GM18858 (cell line): ENCODE measurements around the gene UTF1.
"Not testable (repeated sequence)": the region's sequence is repeated elsewhere in the genome, so short reads cannot be mapped to it uniquely, and the experiment has no call there.

Source experiments
- ATAC-seq: cut with Tn5 transposase; IDR thresholded peaks from one replicate; pipeline ENCODE4 v1.9.1; 2021; ENCODE audit not compliant: unreplicated experiment

The UTF1 gene

DNA sequence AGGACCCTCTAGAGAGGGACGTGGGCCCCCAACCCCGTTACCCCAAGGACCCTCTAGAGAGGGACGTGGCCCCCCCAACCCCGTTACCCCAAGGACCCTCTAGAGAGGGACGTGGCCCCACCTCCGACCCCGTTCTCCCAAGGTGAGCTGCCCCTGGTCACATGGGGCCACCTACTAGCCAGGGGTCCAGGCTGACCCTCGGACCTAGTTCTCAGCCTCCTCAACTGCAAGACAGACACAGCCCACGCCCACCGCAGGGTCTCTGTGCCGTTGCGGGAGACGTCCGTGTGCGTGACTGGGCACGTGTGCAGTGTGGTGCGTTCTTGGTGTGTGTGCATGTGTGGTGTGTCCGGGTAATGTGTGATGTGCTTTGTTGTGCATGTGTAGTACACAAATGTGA lies 21.6 kb upstream of the UTF1 start:
- no peak for ATAC-seq

GRCh38 chr10:133209117-133209516 lies 20.9 kb upstream of the UTF1 start:
- ATAC-seq = no peak

GRCh38 chr10:133209641-133210040 lies 20.4 kb upstream of the UTF1 start:
- ATAC-seq = no peak

DNA sequence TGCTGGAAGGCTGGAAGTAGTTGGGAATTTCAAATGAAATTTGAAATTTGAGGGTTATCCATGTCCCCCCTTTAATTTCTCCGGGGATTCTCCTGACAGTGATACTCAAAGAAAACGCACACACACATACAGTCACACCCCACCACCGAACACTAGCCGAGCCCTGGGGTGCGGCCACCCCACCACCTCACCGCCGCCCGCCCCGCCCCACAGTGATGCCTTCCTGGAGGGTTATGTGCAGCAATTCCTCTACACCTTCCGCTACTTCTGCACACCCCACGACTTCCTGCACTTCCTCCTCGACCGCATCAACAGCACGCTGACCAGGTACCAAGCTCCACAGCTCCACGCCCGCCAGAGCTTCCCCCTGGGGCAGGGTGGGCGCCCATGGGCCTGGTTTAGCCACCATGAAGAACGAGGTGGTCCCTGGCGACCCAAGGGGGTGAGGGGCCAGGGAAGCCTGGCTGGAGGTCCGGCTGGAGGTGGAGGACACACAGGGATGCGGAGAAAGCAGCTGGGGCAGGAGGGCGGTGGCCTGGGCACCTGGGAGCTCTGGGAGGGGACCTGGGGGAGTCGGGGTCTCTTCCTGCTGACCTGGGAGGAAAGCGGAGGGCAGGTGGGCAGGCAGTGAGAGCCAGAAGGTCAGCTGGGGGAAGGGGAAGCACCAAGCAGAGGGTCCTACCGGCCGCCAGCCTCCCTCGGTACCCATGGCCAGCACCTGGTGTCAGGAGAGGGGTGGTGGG lies 19.4 kb upstream of the UTF1 start:
- ATAC-seq = no peak

DNA sequence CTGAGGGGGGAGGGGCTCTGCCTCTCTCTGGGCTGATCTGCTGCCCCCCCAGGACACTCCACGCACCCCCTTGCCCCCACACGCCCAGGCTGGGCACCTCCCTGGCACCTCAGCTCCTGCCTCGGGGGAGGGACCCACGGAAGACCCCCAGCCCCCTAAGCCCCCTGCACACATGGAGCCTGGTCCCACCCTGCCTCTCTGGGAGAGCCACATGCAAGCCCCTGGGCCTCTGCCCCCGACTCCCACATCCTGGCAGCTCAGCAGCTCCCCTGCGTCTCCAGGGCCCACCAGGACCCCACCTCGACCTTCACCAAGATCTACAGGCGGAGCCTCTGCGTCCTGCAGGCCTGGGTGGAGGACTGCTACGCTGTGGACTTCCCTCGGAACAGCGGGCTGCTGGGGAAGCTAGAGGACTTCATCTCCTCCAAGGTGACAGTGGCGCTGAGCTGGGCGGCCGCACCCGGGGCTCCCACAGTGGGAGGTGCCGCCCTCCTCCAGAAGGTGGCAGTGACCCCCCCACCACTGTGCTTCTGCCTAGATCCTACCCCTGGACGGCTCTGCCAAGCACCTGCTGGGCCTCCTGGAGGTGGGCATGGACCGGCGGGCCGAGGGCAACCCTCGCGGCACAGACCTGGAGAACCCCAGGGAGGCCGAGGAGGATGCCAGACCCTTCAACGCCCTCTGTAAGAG lies 18.7 kb upstream of the UTF1 start:
- no peak for ATAC-seq

GRCh38 chr10:133211959-133212852 lies 17.8 kb upstream of the UTF1 start:
- ATAC-seq = no peak

DNA sequence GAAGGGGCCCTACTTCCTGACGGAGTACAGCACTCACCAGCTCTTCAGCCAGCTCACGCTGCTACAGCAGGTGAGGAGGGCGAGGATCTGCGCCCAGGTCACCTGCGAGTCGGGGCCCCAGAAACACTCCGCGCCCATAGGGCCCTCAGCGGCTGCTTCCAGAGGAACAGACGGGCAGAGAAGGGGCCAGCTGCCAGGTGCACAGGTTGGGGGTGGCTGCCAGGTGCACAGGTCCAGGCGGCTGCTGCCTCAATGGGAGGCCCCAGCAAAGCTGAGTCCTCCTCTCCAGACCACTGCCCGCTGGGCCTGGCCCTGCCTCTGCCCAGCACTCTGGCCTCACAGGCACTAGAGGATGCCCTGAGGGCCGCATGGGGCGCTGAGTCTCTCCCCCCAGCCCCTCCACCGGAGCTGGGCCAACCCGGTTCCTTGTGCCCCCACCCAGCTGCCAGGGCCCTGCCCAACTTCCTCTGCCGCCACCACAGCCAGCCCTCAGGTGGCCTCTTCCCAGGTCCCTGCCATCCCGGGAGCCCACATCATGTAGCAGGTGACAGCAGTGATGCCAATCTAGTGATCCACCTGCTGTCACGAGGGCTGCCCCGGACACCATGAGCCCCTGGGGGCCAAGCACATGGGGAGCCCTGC lies 17.0 kb upstream of the UTF1 start:
- no peak for ATAC-seq

- ATAC-seq = no peak
These were observed 16.2 kb upstream of the UTF1 start for GRCh38 chr10:133213641-133214467.

DNA sequence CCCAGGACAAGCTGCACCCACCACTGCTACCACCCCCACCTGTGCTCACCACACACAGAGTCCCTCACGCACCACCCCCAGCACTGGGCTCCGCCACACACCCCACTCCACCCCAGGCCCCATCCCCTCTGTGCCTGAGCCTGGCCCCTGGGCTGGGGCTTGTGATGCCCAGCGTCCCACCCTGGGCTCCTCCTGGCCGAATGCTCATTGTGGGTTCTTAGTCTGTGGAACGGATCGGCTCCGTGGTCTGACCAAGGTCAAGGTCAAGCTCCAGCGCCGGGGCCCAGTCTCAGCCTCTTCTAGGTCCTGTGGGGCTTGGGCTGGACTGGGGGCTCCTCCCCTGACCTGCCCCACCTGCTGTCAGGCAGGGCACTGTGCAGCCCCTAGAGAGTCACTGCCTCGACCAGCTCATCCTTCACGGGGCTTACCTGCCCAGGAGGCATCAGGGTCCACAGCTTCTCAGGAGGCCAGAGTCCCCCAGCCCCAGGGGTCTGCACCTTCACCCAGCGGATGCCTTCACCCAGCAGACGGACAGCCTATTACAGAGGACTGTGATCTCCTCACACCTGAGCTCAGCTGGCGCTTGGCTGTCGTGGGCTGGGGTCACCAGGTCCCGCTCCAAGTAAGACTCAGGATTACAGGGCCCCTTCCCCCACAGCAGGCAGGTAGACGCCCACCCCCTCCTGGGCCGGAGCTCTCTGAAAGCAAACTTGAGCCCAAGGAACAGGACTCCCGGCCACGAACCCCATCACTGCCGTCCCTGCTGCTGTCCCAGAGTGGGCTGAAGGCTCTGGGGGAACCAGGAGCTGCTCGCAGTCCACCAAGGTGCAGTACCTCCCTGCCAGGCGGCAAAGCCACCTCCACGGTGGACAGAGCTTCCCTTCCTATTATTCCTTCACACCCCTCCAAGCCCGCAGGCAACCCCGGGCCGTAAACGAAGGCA lies 15.3 kb upstream of the UTF1 start:
- no peak for ATAC-seq

GRCh38 chr10:133215586-133215985 lies 14.4 kb upstream of the UTF1 start:
- ATAC-seq = no peak

DNA sequence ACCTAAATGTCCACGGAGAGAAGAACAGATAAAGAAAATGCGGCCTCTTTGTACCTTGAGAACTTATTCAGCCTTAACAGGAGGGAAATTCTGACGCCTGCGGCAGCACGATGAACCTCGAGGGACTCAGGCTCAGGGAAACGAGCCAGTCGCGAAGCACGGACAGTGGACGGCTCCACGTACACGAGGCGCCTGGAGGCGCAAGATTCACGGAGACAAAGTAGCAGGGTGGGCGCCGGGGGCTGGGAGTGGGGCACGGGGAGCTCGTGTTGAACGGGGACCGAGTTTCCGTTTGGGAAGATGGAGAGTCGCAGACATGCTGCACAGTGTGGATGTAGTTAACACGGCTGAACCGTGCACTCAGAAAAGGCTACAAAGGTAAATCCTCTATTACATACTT lies 13.2 kb upstream of the UTF1 start:
- ATAC-seq = no peak

DNA sequence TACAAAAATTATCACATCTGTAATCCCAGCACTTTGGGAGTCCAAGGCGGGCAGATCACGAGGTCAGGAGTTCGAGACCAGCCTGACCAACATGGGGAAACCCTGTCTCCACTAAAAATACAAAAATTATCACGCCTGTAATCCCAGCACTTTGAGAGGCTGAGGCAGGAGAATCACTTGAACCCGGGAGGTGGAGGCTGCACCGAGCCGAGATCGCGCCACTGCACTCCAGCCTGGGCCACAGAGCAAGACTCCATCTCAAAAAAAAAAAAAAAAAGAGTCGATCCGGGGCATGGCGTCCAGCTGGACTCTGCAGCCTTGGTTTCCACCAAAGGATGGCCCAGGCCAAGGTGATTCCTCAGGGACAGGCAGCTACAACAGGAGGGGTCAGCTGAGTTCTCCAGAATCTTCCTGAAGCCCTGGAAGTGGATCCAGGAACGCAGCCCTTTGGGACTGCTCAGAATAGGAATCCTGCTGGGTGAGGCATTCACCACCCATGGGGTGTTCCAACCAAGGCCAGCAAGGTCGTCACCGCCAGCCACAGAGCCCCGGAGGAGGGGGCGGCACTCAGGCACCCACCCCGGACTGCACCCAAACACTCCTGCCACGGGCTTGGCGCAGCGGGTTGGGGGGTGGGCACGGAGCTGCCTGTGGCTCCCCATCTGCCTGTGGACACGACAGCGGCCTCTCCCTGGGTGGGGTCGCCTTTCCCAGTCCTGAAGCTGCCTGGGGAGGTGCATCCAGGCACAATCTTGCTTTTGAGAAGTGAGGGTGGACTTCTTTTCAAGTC lies 12.0 kb upstream of the UTF1 start:
- ATAC-seq = no peak

- ATAC-seq = no peak
These were observed 11.1 kb upstream of the UTF1 start for GRCh38 chr10:133218891-133219290.

DNA sequence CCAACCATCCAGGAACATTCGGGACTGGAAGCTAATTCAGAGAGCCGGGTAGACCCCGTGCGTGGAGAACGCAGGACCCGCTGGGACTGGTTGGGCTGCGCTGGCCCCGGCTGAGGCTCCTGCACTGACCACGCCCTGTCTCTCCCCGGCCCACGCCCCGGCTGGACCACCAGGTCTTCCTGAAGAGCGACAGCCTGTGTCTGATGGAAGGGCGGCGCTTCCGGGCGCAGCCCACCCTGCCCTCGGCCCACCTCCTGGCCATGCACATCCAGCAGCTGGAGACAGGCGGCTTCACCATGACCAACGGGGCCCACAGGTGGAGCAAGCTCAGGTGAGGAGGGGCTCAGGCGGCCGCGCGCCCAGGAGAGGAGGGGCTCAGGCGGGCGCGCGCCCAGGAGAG lies 10.2 kb upstream of the UTF1 start:
- ATAC-seq = no peak

DNA sequence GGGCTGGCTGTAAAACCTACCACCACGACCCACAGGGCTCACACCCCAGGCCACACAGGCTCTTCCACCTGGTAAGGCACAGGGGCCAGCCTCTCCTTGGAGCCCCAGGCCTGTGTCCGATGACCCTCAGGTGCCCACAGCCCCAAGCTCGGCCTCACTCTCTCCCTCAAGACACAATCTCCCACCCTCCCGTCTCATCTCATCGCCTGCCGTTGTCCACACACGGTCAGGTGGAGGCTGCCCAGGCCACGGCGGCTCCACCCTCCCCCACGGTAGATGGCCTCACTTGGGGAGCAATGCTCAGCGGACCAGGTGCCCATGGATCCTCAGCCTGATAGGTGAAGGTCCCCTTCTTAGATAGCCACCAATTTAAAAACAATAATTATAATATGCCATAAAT lies 8.7 kb upstream of the UTF1 start:
- ATAC-seq = no peak

- ATAC-seq = not testable (repeated sequence)
These were observed 8.3 kb upstream of the UTF1 start for GRCh38 chr10:133221756-133222155.

DNA sequence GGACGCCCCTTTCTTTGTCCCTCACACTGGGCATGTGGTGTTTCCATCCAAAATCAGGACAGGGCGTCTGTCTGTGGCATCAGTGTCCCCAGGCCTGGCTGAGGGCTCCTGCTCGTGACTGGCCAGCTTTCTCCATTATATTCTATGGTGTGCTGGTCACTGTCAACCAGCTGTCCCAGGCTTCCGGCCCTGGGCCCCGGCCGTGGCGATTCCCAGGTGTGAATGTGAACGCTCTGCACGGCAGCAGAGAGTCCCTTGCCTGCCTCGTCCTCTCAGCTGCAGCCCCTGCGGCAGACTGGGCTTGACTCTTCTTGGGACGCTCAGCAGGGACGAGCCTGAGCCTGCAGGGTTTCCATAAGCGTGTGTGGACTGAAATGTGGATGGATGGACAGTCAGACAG lies 5.9 kb upstream of the UTF1 start:
- no peak for ATAC-seq

DNA sequence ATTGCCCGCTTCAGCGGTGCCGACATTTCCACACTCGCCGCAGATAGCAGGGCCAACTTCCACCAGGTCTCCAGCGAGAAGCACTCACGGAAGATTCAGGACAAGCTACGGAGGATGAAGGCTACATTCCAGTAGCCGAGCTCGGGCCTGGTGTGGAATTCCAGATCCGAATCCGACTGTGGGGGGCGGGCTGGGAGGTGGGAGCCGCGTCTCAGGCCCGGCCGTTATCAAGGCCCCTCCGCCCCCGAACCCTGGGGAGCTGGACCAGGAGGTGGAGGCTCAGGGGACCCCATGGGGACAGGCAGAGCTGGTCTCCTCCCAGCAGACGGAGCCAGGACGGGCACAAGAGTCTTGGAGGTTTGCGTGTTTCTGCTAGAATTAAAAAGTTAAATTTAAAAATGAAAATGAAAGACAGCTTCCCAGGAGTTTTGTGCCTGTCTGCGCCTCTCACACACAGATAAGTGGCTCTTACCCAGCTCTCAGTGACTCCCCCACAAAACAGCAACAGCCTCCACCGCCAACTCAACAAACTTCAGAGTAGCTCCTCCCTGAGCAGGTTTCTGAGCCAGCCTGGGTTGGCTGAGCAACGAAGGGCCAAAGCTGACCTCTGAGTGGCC lies 5.2 kb upstream of the UTF1 start:
- no peak for ATAC-seq
